ENCODE data around the gene PTS.

Gene PTS

DNA sequence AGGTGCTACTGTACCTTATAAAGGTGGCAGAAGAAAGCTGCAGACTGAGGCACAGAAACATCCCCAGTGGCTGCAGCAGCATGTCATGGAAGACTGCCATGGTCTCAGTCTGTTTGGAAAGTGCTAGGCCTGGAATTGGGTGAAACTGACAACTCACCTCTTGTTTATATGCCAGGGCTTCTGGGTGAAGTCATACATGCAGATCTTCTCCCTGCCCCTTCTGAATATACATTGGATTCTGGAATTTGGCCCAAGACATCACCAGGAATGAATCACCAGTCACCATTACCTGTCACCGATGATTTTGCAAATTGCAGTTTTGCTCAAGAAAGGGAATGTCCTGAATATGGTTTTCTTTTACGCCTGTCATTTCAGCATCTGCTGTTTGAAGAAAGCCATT, 34.3 kb downstream of the PTS start, which contains the start of gene PLET1:
Gene PLET1, minus strand, starts transcription at position 371 of the 400 bp plus-strand sequence. Its CDS starts 271 bp downstream, at position 100.
- no peak within 1 kb of the TSS for H3K4me3 ChIP-seq (ENCODE audit: low read length)
- DNase-seq (ENCODE audit: low read depth), result no peak
- TF ChIP-seq CTCF (conservative IDR thresholded peaks at IDR 0.05; ENCODE audit: low read depth, low read length), result no peak

DNA sequence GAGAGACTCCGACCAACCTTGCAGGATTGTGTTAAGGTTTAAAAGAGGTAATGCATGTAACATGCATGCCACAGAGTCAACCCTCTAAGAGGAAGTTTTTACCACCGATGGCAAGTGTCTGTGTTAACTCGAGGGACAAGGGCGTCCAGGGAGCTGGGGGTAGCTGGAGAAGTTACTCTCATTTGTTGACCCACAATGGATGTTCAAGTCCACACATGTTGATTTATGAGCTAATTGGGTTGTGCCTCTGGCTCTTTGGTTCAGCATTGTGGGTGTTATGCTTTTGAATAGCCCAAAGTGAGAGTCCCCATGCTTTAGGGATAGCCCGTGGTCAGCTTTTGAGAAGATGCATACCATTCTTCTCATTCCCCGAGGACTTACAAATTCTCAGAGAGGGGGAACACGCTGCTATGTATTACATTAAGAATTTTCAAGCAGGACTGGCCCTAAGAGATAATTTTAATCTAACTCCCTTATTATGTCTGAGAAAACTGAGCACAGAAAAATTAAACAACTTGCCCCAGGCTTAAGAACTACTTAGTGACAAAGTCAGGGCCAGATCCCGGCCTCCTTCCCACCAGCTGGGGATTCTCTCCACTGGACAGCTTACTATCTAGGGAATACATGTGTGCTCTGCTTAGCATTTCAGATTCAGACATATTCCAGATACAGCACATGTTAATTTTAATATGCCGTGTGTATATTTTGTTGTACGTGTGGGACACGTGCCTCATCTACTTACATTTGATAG, 39.6 kb downstream of the PTS start:
- no peak overlapping the region for H3K4me3 ChIP-seq (ENCODE audit: low read length)
- no peak for DNase-seq (ENCODE audit: low read depth)
- no peak for TF ChIP-seq CTCF (conservative IDR thresholded peaks at IDR 0.05; ENCODE audit: low read depth, low read length)

- DNase-seq (ENCODE audit: low read depth), result no peak
- TF ChIP-seq CTCF (conservative IDR thresholded peaks at IDR 0.05; ENCODE audit: low read depth, low read length), result no peak
Measured at GRCh38 chr11:112266410-112266778, 40.2 kb downstream of the PTS start.

DNA sequence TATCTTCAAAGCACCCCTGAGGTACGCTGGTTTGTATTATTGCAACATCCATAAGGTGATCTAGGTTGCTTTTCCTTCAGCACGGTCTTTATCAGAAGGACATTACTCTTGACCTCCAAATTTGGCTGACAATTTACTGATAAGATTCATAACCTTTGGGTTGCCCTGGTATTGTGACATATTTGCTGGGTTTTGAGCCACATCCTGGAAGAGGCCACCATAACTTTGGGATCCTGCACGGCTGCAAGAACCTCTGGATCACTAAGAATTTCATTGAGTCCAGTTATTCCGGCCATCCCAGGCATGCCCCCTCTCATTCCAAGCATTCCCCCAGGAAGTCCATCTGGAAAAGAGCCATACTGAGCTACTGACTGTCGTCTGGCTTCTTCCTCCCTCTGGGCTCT, 41.0 kb downstream of the PTS start:
- no peak for TF ChIP-seq CTCF (conservative IDR thresholded peaks at IDR 0.05; ENCODE audit: low read depth, low read length)
- no peak overlapping the region for H3K4me3 ChIP-seq (ENCODE audit: low read length)
- no peak for DNase-seq (ENCODE audit: low read depth)

More at GRCh38 chr11:112266410-112266778, 40.2 kb downstream of the PTS start:
- no peak overlapping the region for H3K4me3 ChIP-seq (ENCODE audit: low read length)

DNA sequence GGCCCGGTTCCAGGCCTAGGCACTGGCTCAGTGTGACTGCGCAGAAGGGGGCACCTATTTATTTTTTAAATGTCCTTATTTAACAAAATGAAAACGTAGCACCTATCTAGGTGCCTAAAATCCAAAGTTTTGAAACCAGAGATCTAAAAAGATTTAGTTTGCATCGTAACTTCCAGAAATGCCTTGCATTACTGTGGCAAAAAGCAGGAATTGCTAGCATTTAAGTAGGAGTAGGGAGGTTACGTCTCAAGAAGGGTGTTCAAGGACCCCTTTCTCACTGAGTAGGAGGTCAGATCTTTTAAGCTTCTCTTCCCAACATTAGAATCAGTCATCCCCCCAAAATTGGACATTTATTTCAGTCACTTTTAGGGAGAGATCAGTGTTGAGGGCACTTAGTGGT, 42.2 kb downstream of the PTS start:
- no peak for DNase-seq (ENCODE audit: low read depth)
- no peak for TF ChIP-seq CTCF (conservative IDR thresholded peaks at IDR 0.05; ENCODE audit: low read depth, low read length)

GRCh38 chr11:112269139-112269538, 42.9 kb downstream of the PTS start:
- no peak for DNase-seq (ENCODE audit: low read depth)
- H3K4me3 ChIP-seq (ENCODE audit: low read length), result no peak overlapping the region
- TF ChIP-seq CTCF (conservative IDR thresholded peaks at IDR 0.05; ENCODE audit: low read depth, low read length), result no peak

More for the DNA sequence above, 42.2 kb downstream of the PTS start:
- H3K4me3 ChIP-seq (ENCODE audit: low read length), result no peak overlapping the region

- no peak for TF ChIP-seq CTCF (conservative IDR thresholded peaks at IDR 0.05; ENCODE audit: low read depth, low read length)
- no peak overlapping the region for H3K4me3 ChIP-seq (ENCODE audit: low read length)
- no peak for DNase-seq (ENCODE audit: low read depth)
Measured at GRCh38 chr11:112270551-112271180, 44.4 kb downstream of the PTS start.

All from retinal pigment epithelial cell (primary cell).